PC-9 (cell line): ENCODE measurements around the gene NALCN.

Experiments
- EZH2 ChIP-seq: fragments of 200-600 bp; sonication (generic); IDR thresholded peaks from 2 replicates; pipeline ENCODE4 v1.8.0; 2017; ENCODE audit warnings: antibody characterized with exemption, low read depth
- TF ChIP-seq, protein P1 (sequence below): fragments of 200-600 bp; sonication (generic); conservative IDR thresholded peaks from 2 replicates; pipeline ENCODE4 v1.6.1; 2017; ENCODE audit warnings: mixed run types, antibody characterized with exemption, mild to moderate bottlenecking, moderate library complexity

DNA sequence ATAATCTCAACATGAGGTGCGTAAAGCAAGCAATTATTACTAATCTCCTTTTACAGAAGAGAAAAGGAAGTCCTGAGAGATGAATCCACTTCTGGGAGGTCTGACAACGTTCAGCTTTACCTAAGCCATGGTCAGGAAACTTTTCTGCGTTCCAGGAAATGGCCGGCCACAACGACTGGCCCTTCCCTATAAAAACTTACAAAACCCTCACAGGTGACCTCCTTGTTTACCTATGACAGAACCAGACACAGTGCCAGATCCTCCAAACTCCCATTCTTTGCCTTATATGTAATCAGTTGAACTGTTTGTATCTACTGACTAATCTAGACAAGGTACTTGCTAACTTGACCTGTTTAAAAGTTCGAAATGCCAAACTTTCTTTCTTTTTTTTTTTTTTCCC, 390.0 kb downstream of the NALCN start:
- TF ChIP-seq, protein P1, sequence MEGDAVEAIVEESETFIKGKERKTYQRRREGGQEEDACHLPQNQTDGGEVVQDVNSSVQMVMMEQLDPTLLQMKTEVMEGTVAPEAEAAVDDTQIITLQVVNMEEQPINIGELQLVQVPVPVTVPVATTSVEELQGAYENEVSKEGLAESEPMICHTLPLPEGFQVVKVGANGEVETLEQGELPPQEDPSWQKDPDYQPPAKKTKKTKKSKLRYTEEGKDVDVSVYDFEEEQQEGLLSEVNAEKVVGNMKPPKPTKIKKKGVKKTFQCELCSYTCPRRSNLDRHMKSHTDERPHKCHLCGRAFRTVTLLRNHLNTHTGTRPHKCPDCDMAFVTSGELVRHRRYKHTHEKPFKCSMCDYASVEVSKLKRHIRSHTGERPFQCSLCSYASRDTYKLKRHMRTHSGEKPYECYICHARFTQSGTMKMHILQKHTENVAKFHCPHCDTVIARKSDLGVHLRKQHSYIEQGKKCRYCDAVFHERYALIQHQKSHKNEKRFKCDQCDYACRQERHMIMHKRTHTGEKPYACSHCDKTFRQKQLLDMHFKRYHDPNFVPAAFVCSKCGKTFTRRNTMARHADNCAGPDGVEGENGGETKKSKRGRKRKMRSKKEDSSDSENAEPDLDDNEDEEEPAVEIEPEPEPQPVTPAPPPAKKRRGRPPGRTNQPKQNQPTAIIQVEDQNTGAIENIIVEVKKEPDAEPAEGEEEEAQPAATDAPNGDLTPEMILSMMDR: no peak
- no peak for TF ChIP-seq EZH2
